ENCODE measurements around the gene SETD1B.
"Not testable (repeated sequence)": the region's sequence is repeated elsewhere in the genome, so short reads cannot be mapped to it uniquely, and the experiment has no call there.

The SETD1B gene

GRCh38 chr12:121825041-121825523, 21.3 kb downstream of the SETD1B start:
- DNase-seq (ENCODE audit: low spot score): no peak

- DNase-seq (ENCODE audit: low spot score): no peak
Observed at GRCh38 chr12:121826318-121827150, 22.7 kb downstream of the SETD1B start.

- no peak for DNase-seq (ENCODE audit: low spot score)
Observed at GRCh38 chr12:121827351-121828099, 23.7 kb downstream of the SETD1B start.

- no peak for DNase-seq (ENCODE audit: low spot score)
Observed at GRCh38 chr12:121828306-121828705, 24.5 kb downstream of the SETD1B start.

- no peak for DNase-seq (ENCODE audit: low spot score)
Observed at GRCh38 chr12:121828826-121829225, 25.0 kb downstream of the SETD1B start.

GRCh38 chr12:121829250-121829918, 25.6 kb downstream of the SETD1B start:
- DNase-seq (ENCODE audit: low spot score): no peak

- DNase-seq (ENCODE audit: low spot score): no peak
Observed at GRCh38 chr12:121830134-121830533, 26.3 kb downstream of the SETD1B start.

GRCh38 chr12:121830588-121831265, 26.9 kb downstream of the SETD1B start:
- no peak for DNase-seq (ENCODE audit: low spot score)

GRCh38 chr12:121831571-121832245, 27.9 kb downstream of the SETD1B start:
- no peak for DNase-seq (ENCODE audit: low spot score)

- no peak for DNase-seq (ENCODE audit: low spot score)
Observed at GRCh38 chr12:121837680-121838079, 33.9 kb downstream of the SETD1B start.

- no peak for DNase-seq (ENCODE audit: low spot score)
Observed at GRCh38 chr12:121838126-121838525, 34.3 kb downstream of the SETD1B start.

GRCh38 chr12:121839106-121839992, 35.5 kb downstream of the SETD1B start:
- DNase-seq (ENCODE audit: low spot score): peak; percentile 93

GRCh38 chr12:121839993-121840761, 36.4 kb downstream of the SETD1B start:
- DNase-seq (ENCODE audit: low spot score): no peak

GRCh38 chr12:121843236-121843982, 39.6 kb downstream of the SETD1B start:
- DNase-seq (ENCODE audit: low spot score): no peak

- no peak for DNase-seq (ENCODE audit: low spot score)
Observed at GRCh38 chr12:121845701-121846100, 41.9 kb downstream of the SETD1B start.

GRCh38 chr12:121849211-121849610, 45.4 kb downstream of the SETD1B start:
- no peak for DNase-seq (ENCODE audit: low spot score)

- no peak for DNase-seq (ENCODE audit: low spot score)
Observed at GRCh38 chr12:121849665-121850064, 45.9 kb downstream of the SETD1B start.

GRCh38 chr12:121852392-121852791, 48.6 kb downstream of the SETD1B start:
- DNase-seq (ENCODE audit: low spot score): not testable (repeated sequence)
